ENCODE measurements around the gene HSPH1. TPM values are rescaled to one million over a fixed set of nuclear protein-coding genes. Genes with fewer than 3 reads are reported as not detected.

Gene HSPH1
- total and polyA plus RNA-seq, 2 donors (not counting 3 experiments of a cell fraction or from before 2014, with no cell fraction given) = 15.8 to 124 TPM

DNA sequence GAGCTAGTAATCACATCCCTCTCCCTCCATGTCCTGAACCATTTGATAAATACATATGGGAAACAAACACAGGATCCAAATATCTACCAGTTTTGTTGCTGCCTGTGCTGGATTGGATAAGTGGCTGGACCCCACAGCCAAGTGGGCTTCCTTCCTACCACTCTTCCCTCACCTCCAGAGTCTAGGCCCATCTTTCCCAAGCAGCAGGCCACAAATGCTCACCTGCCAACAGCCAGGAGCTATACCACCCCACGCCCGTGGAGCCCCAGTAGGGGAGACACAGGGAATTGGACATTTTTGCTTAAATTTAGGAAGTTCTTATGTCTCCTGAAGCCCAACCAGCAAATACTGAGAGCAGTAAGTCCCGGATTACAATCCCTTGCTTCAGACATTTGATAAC lies 55.8 kb downstream of the HSPH1 start:
- Histone ChIP-seq H3K9me1 (replicated peaks; ENCODE audit: control insufficient read depth, extremely low read depth, insufficient read depth, low read length) (no peaks in the 10 kb centered on the region), H3K27ac (ENCODE audit: insufficient read depth, low read depth, low read length) (no peak overlapping the region), H3K4me2 (ENCODE audit: insufficient read depth, low read length) (no peak overlapping the region), H3K79me2 (ENCODE audit: control insufficient read depth, insufficient read depth, low read length) (no peaks in the 10 kb centered on the region), H3K9ac (replicated peaks; ENCODE audit: extremely low read depth, insufficient read depth, low read length) (no peak overlapping the region), H4K20me1 (replicated peaks; ENCODE audit: control insufficient read depth, extremely low read depth, insufficient read depth, low read length) (no peaks in the 10 kb centered on the region), H2AFZ (ENCODE audit: low read depth, low read length) (no peak overlapping the region), H3K9me3 (replicated peaks; ENCODE audit: control insufficient read depth, insufficient read depth, low read length) (no peaks in the 10 kb centered on the region), H3K4me3 (replicated peaks in 1 of 3; ENCODE audit: insufficient read depth in 1 of 3, low read depth in 1 of 3, low read length in 3 of 3) (no peak overlapping the region), H3K36me3 (ENCODE audit: control insufficient read depth in 2 of 2, extremely low read depth in 1 of 2, insufficient read depth in 2 of 2, low read length in 2 of 2) (no peaks in the 10 kb centered on the region), H3K4me1 (ENCODE audit: control insufficient read depth, extremely low read depth, insufficient read depth, low read length) (no peaks in the 10 kb centered on the region), H3K27me3 (ENCODE audit: control insufficient read depth in 2 of 2, insufficient read depth in 2 of 2, low read length in 2 of 2) (peaks cover 2 to 10% of the 10 kb centered on the region in 2 experiments)
- no peak for TF ChIP-seq POLR2A (IDR thresholded peaks at IDR 0.05; ENCODE audit: low read depth, low read length)
- TF ChIP-seq EZH2 (IDR thresholded peaks at IDR 0.05; ENCODE audit: borderline replicate concordance, low read depth, low read length, severe bottlenecking) = no peak
- no peak for TF ChIP-seq MAX (IDR thresholded peaks at IDR 0.05; ENCODE audit: insufficient read depth, insufficient read length)
- TF ChIP-seq JUN (IDR thresholded peaks at IDR 0.05; ENCODE audit: borderline replicate concordance, insufficient read depth, insufficient read length, low read depth) = no peak
- no peak for TF ChIP-seq GATA2 (IDR thresholded peaks at IDR 0.05; ENCODE audit: insufficient read depth, insufficient read length, low read depth, low read length)
- no peak for TF ChIP-seq POLR2AphosphoS5 (IDR thresholded peaks at IDR 0.05; ENCODE audit: insufficient read depth, low read depth, low read length)
- TF ChIP-seq MYC (IDR thresholded peaks at IDR 0.05; ENCODE audit: low read depth, low read length) = no peak
- TF ChIP-seq, protein P1, sequence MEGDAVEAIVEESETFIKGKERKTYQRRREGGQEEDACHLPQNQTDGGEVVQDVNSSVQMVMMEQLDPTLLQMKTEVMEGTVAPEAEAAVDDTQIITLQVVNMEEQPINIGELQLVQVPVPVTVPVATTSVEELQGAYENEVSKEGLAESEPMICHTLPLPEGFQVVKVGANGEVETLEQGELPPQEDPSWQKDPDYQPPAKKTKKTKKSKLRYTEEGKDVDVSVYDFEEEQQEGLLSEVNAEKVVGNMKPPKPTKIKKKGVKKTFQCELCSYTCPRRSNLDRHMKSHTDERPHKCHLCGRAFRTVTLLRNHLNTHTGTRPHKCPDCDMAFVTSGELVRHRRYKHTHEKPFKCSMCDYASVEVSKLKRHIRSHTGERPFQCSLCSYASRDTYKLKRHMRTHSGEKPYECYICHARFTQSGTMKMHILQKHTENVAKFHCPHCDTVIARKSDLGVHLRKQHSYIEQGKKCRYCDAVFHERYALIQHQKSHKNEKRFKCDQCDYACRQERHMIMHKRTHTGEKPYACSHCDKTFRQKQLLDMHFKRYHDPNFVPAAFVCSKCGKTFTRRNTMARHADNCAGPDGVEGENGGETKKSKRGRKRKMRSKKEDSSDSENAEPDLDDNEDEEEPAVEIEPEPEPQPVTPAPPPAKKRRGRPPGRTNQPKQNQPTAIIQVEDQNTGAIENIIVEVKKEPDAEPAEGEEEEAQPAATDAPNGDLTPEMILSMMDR (IDR thresholded peaks at IDR 0.05; ENCODE audit: extremely low read depth in 1 of 2, insufficient read depth in 1 of 2, low read depth in 1 of 2, low read length in 2 of 2) = no peak
- intact Hi-C loops (cut with micrococcal nuclease) (no loop called here), dilution Hi-C loops (cut with MboI; ENCODE audit: extremely low pct_ligation_motif_present, low sequenced_read_pairs) (no loop called here)
- no peak for FAIRE-seq
- CTCF ChIA-PET = no interaction called here
- DNase-seq (ENCODE audit: low read depth, low spot score) = no peak
- BruUV-seq (replicated peaks) = no TSS peak
- POLR2A ChIA-PET = no interaction called here

Measured in endothelial cell of umbilical vein (primary cell).